CD4-positive, alpha-beta memory T cell (primary cell): ENCODE data around the gene SIVA1. TPM values are rescaled to one million over a fixed set of nuclear protein-coding genes. Genes with fewer than 3 reads are reported as not detected.

Experiments
- CTCF ChIA-PET: fragments of 350-600 bp; sonication (Branson Sonifier 250); formaldehyde crosslinking; loops from one replicate; lab custom pipeline; 2021; ENCODE audit warnings: inconsistent platforms; ENCODE audit not compliant: partially characterized antibody; lab: Charles Lee
- POLR2A ChIA-PET: fragments of 350-600 bp; sonication (Branson Sonifier 250); formaldehyde crosslinking; loops from one replicate; lab custom pipeline; 2021; ENCODE audit not compliant: partially characterized antibody; lab: Charles Lee
- DNase-seq, 5 donors: peaks; one replicate each; pipeline versions ENCODE4 v3.0.0 to v3.0.0-alpha.2; 2020 to 2022; ENCODE audit warnings: mixed read lengths in 1 of 5
- H3K27ac ChIP-seq: one replicate; pipeline ENCODE4 v1.7.0; 2013; ENCODE audit warnings: low read depth, low read length
- H3K27me3 ChIP-seq: 2 replicates; pipeline ENCODE4 v1.7.0; 2013; ENCODE audit warnings: mild to moderate bottlenecking, low read length, moderate library complexity; ENCODE audit not compliant: insufficient read depth
- H3K36me3 ChIP-seq: 2 replicates; pipeline ENCODE4 v1.7.0; 2013; ENCODE audit warnings: mild to moderate bottlenecking, low read length, moderate library complexity; ENCODE audit not compliant: insufficient read depth
- H3K4me1 ChIP-seq: 2 replicates; pipeline ENCODE4 v1.7.0; 2013; ENCODE audit warnings: mild to moderate bottlenecking, low read length, moderate library complexity; ENCODE audit not compliant: insufficient read depth
- H3K4me3 ChIP-seq, 2 donors: one replicate each; pipeline ENCODE4 v1.7.0; 2013; ENCODE audit warnings: low read length in 2 of 2, mild to moderate bottlenecking in 1 of 2
- H3K9me3 ChIP-seq, 2 donors: one replicate each; pipeline ENCODE4 v1.7.0; 2013; ENCODE audit warnings: low read length in 2 of 2, control low read depth in 1 of 2; ENCODE audit not compliant: control insufficient read depth in 1 of 2
- H3K27ac Mint-ChIP-seq, 7 donors: one replicate each; pipeline ENCODE4 v1.8.0; 2020 to 2021; ENCODE audit warnings: mixed read lengths in 7 of 7, mild to moderate bottlenecking in 6 of 7, inconsistent platforms in 3 of 7, moderate library complexity in 3 of 7
- H3K27me3 Mint-ChIP-seq, 2 donors: one replicate each; pipeline ENCODE4 v1.8.0; 2020 to 2021; ENCODE audit warnings: mixed read lengths in 2 of 2
- H3K36me3 Mint-ChIP-seq, 2 donors: one replicate each; pipeline ENCODE4 v1.8.0; 2020 to 2021; ENCODE audit warnings: mixed read lengths in 2 of 2, inconsistent platforms in 1 of 2, mild to moderate bottlenecking in 1 of 2
- H3K4me1 Mint-ChIP-seq, 4 donors: one replicate each; pipeline ENCODE4 v1.8.0; 2020 to 2021; ENCODE audit warnings: mixed read lengths in 4 of 4, mild to moderate bottlenecking in 1 of 4
- H3K4me3 Mint-ChIP-seq, 8 donors: one replicate each; pipeline ENCODE4 v1.8.0; 2020 to 2021; ENCODE audit warnings: mixed read lengths in 8 of 8, mild to moderate bottlenecking in 7 of 8, moderate library complexity in 6 of 8, inconsistent platforms in 3 of 8
- H3K9me3 Mint-ChIP-seq, 8 donors: one replicate each; pipeline ENCODE4 v1.8.0; 2020 to 2021; ENCODE audit warnings: mixed read lengths in 8 of 8, mild to moderate bottlenecking in 5 of 8, inconsistent platforms in 3 of 8, moderate library complexity in 1 of 8
- intact Hi-C: fragments of 100-400 bp; cut with micrococcal nuclease; formaldehyde crosslinking; loops from one replicate; pipeline ENCODE4 v1.15.1; 2023
- polyA plus RNA-seq, 2 donors: library from polyadenylated mRNA; unstranded; fragments of 300-500 nt; fragmentation: Illumina TruSeq; gene quantifications; one replicate each; pipeline ENCODE4 v1.2.3, GENCODE V29; 2021
- total RNA-seq, 2 experiments: library from RNA; stranded (reverse); gene quantifications; one replicate each; pipeline ENCODE4 v1.2.3, GENCODE V29; 2021

Gene SIVA1
- total and polyA plus RNA-seq, 4 experiments from 2014 or later = 69.3 to 266 (median 144) TPM

DNA sequence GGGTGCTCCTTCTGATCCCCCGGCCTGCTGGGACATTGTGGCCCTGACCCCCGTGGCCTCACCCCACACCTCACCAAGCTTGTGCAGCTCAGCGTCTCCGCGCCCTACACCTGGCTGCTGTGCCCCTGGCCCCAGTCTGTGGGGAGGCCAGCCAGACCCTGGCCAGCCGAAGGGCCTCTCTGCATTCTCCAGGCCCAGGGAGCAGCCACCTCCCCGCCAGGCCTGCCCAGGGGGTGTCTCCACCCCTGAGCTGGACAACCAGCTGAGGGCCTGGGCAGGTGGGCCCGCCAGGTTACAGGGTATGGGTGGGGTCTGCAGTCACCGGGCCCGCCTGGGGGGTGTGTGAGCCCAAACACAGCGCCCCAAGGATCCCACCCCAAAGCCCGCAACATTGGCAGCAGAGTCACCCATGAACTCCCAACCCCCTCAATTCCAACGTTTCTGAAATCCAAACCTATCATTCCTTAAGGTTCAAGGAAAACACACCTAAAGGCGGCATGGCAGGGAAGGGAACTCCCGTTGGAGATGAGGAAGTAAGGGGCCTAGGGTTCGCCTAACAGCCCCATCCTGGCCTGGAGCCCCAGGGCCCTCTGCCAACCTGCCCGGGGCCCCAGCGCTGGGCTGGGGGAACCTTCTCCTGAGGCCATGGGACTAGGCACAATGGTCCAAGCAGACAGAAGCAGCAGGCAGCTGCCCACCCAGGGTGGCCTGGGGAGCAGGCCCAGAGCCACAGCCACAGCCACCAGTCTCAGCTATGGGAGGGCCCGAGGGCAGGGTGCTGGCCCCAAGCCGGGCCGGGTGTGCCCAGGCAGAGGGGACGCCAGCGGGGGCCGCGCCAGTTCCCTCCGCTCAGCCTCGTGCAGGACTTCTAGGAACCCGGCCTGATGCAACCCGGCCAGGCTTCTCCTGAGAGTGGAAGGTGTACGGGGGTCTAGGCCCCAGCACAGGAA lies 34.1 kb downstream of the SIVA1 start:
- no peaks in the 10 kb centered on the region for H3K27me3 ChIP-seq
- H3K36me3 ChIP-seq = peaks cover 6% of the 10 kb centered on the region
- H3K9me3 Mint-ChIP-seq = no peaks in the 10 kb centered on the region
- CTCF ChIA-PET = interaction anchor here (1.0 to 1.5 kb wide), 2 partner anchors 19 to 21 kb away, joined by 3 read pairs; no protein-coding TSS in a partner anchor
- no peaks in the 10 kb centered on the region for H3K9me3 ChIP-seq
- peaks cover 25% of the 10 kb centered on the region for H3K4me1 ChIP-seq
- peaks cover 0 to 4% of the 10 kb centered on the region in 2 donors for H3K36me3 Mint-ChIP-seq
- no peak overlapping the region for H3K4me3 Mint-ChIP-seq
- intact Hi-C loops = no loop called here
- no peaks in the 10 kb centered on the region for H3K27me3 Mint-ChIP-seq
- POLR2A ChIA-PET = interaction anchor here (1.2 kb wide), 1 partner anchor 14 kb away, joined by 5 read pairs; the partner anchor contains the start of gene ZBTB42
- peak in 1 of 5 donors; percentile 38 for DNase-seq
- H3K4me1 Mint-ChIP-seq = peaks cover 2 to 22% (median 12%) of the 10 kb centered on the region in 4 donors
- H3K4me3 ChIP-seq = no peak overlapping the region
- H3K27ac ChIP-seq = no peak overlapping the region
- no peak overlapping the region for H3K27ac Mint-ChIP-seq

DNA sequence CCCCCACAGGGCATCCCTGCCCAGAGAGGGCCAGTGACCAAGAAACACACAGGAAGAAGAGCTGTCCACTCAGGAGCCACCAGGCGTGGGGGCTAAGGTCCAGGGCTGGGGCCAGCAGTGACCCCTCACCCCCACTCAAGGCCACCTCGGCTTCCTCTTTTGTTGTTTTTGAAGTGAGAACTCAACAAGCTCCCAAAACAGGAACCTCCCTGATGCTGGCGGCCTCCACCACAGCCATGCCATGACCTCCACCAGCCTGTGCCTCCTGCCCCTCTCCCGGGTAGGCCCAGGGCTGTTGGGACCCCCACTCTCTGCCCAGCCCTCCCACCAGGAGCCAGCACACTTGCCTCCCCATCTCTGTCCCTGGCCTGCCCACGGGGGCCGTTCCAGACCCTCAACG lies 34.8 kb downstream of the SIVA1 start:
- H3K27ac Mint-ChIP-seq = peak overlapping the region in 1 of 7 donors; percentile 6
- ChIA-PET CTCF (no interaction called here), POLR2A (interaction anchor here (0.6 kb wide), 1 partner anchor 59 kb away, joined by 3 read pairs; no protein-coding TSS in a partner anchor)
- no peak overlapping the region for H3K27ac ChIP-seq
- peaks cover 0 to 4% of the 10 kb centered on the region in 2 donors for H3K36me3 Mint-ChIP-seq
- no peaks in the 10 kb centered on the region for H3K27me3 Mint-ChIP-seq
- no peak for DNase-seq
- intact Hi-C loops = no loop called here
- H3K4me3 ChIP-seq = no peak overlapping the region
- peaks cover 28% of the 10 kb centered on the region for H3K4me1 ChIP-seq
- no peaks in the 10 kb centered on the region for H3K9me3 ChIP-seq
- no peaks in the 10 kb centered on the region for H3K27me3 ChIP-seq
- H3K9me3 Mint-ChIP-seq = no peaks in the 10 kb centered on the region
- peaks cover 3 to 26% (median 14%) of the 10 kb centered on the region in 4 donors for H3K4me1 Mint-ChIP-seq
- H3K36me3 ChIP-seq = peaks cover 6% of the 10 kb centered on the region
- no peak overlapping the region for H3K4me3 Mint-ChIP-seq

DNA sequence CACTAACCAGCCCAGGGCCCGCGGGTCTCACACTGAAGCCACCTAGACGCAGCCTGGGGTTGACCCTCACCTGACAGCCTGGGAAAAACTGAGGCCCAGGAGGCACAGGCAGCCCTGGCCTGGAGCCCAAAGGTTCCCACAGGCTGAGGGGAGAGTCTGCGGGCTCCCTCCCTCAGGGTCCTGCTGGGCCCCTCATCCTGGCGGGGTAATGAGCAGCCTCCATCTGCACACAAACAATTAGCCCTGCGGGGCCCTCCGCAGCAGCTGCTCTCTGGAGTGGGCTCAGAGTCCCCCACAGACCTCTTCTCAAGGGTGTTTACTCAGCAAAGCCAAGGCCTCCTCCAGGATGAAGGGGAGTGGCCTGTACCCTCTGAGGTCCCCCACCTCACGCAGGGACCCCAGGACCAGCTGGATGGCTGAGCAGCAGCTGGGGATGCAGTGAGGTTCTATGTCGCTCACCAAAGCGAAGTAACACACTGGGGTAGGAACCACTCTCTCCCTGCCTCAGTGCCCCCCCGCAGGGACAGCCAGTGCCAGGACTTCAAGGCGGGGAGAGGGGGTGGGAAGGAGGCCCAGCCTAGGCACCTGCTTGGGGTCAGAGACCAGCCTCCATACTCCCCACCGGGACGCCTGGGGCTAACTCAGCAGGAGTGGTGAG lies 35.3 kb downstream of the SIVA1 start:
- intact Hi-C loops = no loop called here
- ChIA-PET POLR2A (interaction anchor here (0.6 kb wide), 1 partner anchor 59 kb away, joined by 3 read pairs; no protein-coding TSS in a partner anchor), CTCF (no interaction called here)
- Mint-ChIP-seq H3K9me3 (no peaks in the 10 kb centered on the region), H3K27me3 (no peaks in the 10 kb centered on the region), H3K36me3 (peaks cover 0 to 4% of the 10 kb centered on the region in 2 donors), H3K27ac (peak overlapping the region in 1 of 7 donors; percentile 6), H3K4me3 (no peak overlapping the region), H3K4me1 (peaks cover 5 to 31% (median 17%) of the 10 kb centered on the region in 4 donors)
- DNase-seq = peak in 1 of 5 donors; percentile 16
- Histone ChIP-seq H3K27me3 (no peaks in the 10 kb centered on the region), H3K4me1 (peaks cover 33% of the 10 kb centered on the region), H3K4me3 (no peak overlapping the region), H3K36me3 (peaks cover 6% of the 10 kb centered on the region), H3K27ac (no peak overlapping the region), H3K9me3 (no peaks in the 10 kb centered on the region)

DNA sequence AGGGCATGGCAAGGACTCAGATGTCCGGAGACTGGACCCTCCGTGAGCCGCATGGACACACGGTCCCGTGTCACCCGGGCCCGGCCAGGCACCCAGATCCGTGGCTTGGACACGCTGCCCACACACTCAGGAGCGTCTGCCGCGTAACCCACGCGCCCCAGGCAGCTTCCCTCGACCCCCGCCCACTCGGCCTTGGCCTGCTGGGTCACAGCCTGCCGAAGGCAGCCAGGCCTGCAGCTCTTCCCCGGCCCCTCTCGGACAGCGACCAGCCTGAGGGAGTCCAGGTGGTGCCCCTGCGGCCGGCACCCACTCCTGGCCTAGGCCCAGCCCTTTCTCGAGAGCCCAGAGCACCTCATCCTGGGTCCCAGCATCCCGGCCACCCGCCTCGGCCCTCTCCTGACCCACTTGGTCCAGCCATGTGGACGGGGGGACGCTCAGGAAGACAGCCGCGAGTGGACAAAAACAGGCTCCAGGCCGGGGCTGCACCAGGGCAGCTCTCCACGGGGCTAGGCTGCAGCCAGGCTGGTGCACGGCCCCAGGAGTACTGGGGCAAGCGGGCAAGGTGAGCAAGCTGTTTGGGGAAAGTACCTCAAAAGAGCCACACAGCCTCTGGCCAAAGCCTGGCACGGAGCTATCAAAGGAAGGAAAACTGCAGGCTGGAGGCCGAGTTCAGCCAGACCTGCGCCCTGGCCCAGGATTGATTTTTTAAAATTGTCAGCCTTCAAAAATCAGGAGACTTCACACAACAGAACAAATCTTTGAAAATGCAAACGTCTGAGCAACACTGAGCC lies 36.1 kb downstream of the SIVA1 start:
- peaks cover 11 to 39% (median 23%) of the 10 kb centered on the region in 4 donors for H3K4me1 Mint-ChIP-seq
- peak overlapping the region in 1 of 7 donors; percentile 50 for H3K27ac Mint-ChIP-seq
- H3K36me3 ChIP-seq = peaks cover 6% of the 10 kb centered on the region
- no peak overlapping the region for H3K27ac ChIP-seq
- ChIA-PET CTCF (interaction anchor here (0.9 to 3.3 kb wide), 2 partner anchors 20 to 26 kb away, joined by 3 to 9 read pairs; no protein-coding TSS in a partner anchor), POLR2A (no interaction called here)
- H3K4me3 ChIP-seq = no peak overlapping the region
- peaks cover 0 to 4% of the 10 kb centered on the region in 2 donors for H3K36me3 Mint-ChIP-seq
- H3K9me3 Mint-ChIP-seq = no peaks in the 10 kb centered on the region
- peak in 1 of 5 donors; percentile 27 for DNase-seq
- no peak overlapping the region for H3K4me3 Mint-ChIP-seq
- peaks cover 41% of the 10 kb centered on the region for H3K4me1 ChIP-seq
- intact Hi-C loops = no loop called here
- no peaks in the 10 kb centered on the region for H3K27me3 ChIP-seq
- no peaks in the 10 kb centered on the region for H3K27me3 Mint-ChIP-seq
- H3K9me3 ChIP-seq = no peaks in the 10 kb centered on the region

DNA sequence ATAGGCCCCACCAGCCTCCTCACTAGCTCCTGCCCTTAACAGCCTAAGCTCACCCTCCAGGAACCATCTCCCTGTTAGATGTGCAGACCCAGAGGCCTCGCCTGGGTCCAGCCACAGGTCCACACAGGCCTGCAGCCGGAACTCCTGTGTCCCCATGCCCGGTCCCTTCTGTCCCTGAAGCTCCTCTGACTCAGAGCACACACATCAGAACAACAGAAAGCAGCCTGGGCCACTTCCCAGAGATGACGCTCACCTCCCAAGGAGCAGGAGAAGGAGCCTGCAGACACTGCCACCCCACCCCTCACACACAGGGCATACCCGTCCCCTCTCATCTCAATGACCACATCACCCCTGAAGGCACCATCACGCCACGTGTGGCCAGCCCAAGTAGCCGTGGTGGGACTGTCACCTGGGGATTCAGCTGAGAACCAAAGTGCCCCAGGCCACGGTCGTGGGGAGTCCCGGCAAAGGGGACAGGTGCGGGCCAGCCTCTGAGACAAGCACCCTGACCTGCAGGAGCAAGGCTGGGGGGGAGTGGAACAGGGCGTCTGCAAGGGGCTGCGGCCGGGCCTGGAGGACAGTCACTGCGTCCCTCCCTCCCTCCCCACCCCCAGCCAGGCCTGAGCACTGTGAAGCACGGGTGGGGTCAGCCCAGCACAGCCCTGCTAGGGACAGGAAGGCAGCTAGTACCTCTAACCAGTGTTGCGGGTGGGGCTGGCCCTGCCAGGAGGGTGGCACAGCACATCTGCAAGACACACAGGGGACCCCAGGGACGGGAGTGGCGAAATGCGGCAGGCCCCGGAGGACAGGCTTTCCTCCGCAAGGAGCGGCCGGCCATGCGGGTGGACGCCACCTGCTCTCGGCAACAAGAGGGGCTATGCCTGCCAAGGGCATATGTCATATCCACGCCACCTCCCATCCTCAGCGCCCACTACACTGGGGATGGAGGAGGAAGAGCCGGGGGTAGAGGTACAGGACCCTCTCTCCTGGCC lies 37.1 kb downstream of the SIVA1 start:
- Mint-ChIP-seq H3K9me3 (no peaks in the 10 kb centered on the region), H3K4me1 (peaks cover 14 to 45% (median 29%) of the 10 kb centered on the region in 4 donors), H3K27me3 (no peaks in the 10 kb centered on the region), H3K4me3 (no peak overlapping the region), H3K27ac (peak overlapping the region in 3 of 7 donors; percentile 37 to 53 (median 50)), H3K36me3 (peaks cover 0 to 4% of the 10 kb centered on the region in 2 donors)
- Histone ChIP-seq H3K27ac (no peak overlapping the region), H3K36me3 (peaks cover 6% of the 10 kb centered on the region), H3K9me3 (no peaks in the 10 kb centered on the region), H3K4me1 (peaks cover 48% of the 10 kb centered on the region), H3K27me3 (no peaks in the 10 kb centered on the region), H3K4me3 (no peak overlapping the region)
- DNase-seq = peak in 1 of 5 donors; percentile 15
- POLR2A ChIA-PET = no interaction called here
- intact Hi-C loops = no loop called here
- CTCF ChIA-PET = interaction anchor here (0.9 to 3.3 kb wide), 2 partner anchors 21 to 27 kb away, joined by 3 to 9 read pairs; no protein-coding TSS in a partner anchor

- Mint-ChIP-seq H3K4me3 (peak overlapping the region in 4 of 8 donors; percentile 25 to 69 (median 39)), H3K4me1 (peaks cover 16 to 51% (median 30%) of the 10 kb centered on the region in 4 donors), H3K36me3 (peaks cover 0 to 4% of the 10 kb centered on the region in 2 donors), H3K27me3 (no peaks in the 10 kb centered on the region), H3K9me3 (no peaks in the 10 kb centered on the region), H3K27ac (peak overlapping the region in 3 of 7 donors; percentile 42 to 89 (median 56))
- CTCF ChIA-PET = interaction anchor here (1.8 to 3.3 kb wide), 2 partner anchors 23 to 35 kb away, joined by 4 to 9 read pairs; no protein-coding TSS in a partner anchor
- POLR2A ChIA-PET = interaction anchor here (2.6 kb wide), 1 partner anchor 9 kb away, joined by 14 read pairs; the partner anchor contains the start of gene ZBTB42
- no peak overlapping the region for H3K27ac ChIP-seq
- H3K4me3 ChIP-seq = no peak overlapping the region
- peaks cover 6% of the 10 kb centered on the region for H3K36me3 ChIP-seq
- H3K27me3 ChIP-seq = no peaks in the 10 kb centered on the region
- no peaks in the 10 kb centered on the region for H3K9me3 ChIP-seq
- H3K4me1 ChIP-seq = peaks cover 50% of the 10 kb centered on the region
- DNase-seq = peak in 1 of 5 donors; percentile 5
- intact Hi-C loops = no loop called here
These were observed 38.5 kb downstream of the SIVA1 start for GRCh38 chr14:104791425-104791824.
